Testis (tissue), 3 donors: ENCODE measurements around the gene GAL3ST3. TPM values are rescaled to one million over a fixed set of nuclear protein-coding genes. Genes with fewer than 3 reads are reported as not detected.
A peak's percentile ranks its signal among the peaks of the same experiment; 100 is the strongest.

ENCODE experiments used
- DNase-seq: peaks from one replicate; pipeline ENCODE4 v3.0.0-alpha.2; 2019
- H3K27ac ChIP-seq, 2 donors: fragments of 200-600 bp; sonication (generic); one replicate each; pipeline ENCODE4 v1.5.1; 2019
- H3K27me3 ChIP-seq: fragments of 200-600 bp; sonication (generic); one replicate; pipeline ENCODE4 v1.5.1; 2019
- H3K36me3 ChIP-seq: fragments of 200-600 bp; sonication (generic); one replicate; pipeline ENCODE4 v1.5.1; 2017; ENCODE audit warnings: low read depth; ENCODE audit errors: missing control alignments
- H3K4me1 ChIP-seq: fragments of 200-600 bp; sonication (generic); one replicate; pipeline ENCODE4 v1.5.1; 2019
- H3K4me3 ChIP-seq, 2 donors: fragments of 200-600 bp; sonication (generic); one replicate each; pipeline ENCODE4 v1.5.1; 2017 to 2019
- H3K9me3 ChIP-seq: fragments of 200-600 bp; sonication (generic); one replicate; pipeline ENCODE4 v1.5.1; 2017
- CTCF ChIP-seq, 3 experiments: fragments of 450-650 bp in 2 of 3; fragments of 200-600 bp in 1 of 3; sonication (generic) in 1 of 3; IDR thresholded peaks; one replicate each; pipeline ENCODE4 v1.5.1; 2016 to 2019; ENCODE audit warnings: antibody characterized with exemption in 3 of 3, mild to moderate bottlenecking in 2 of 3, moderate library complexity in 1 of 3
- POLR2A ChIP-seq: fragments of 450-650 bp; IDR thresholded peaks from one replicate; pipeline ENCODE4 v1.6.1; 2017; ENCODE audit warnings: antibody characterized with exemption, mild to moderate bottlenecking, moderate library complexity
- WGBS, 2 donors: methylation state at CpG; one replicate each; pipeline ENCODE4 v1.1.5; 2018; 5-methylcytosine and 5-hydroxymethylcytosine counted together
- intact Hi-C: fragments of 100-400 bp; cut with DNase I; formaldehyde crosslinking; loops from one replicate; pipeline ENCODE4 v1.15.1; 2023; ENCODE audit warnings: low total_unique reads
- polyA plus RNA-seq: library from polyadenylated mRNA; stranded (reverse); fragments of 350-450 nt; fragmentation: Illumina TruSeq; extraction: RNeasy Lipid Tissue Mini Kit (QIAGEN cat#74804); gene quantifications from one replicate; pipeline ENCODE4 v1.2.3, GENCODE V29; 2014; ENCODE audit warnings: low read depth, low replicate concordance; ENCODE audit not compliant: insufficient read depth
- total RNA-seq, 2 donors: library from RNA; depleted of rRNA; stranded (reverse); fragments of >200 nt; gene quantifications; one replicate each; pipeline ENCODE4 v1.2.3, GENCODE V29; 2016

The GAL3ST3 gene
- total and polyA plus RNA-seq, 3 donors from 2014 or later, result 0.84 to 4.0 (median 2.0) TPM

- no peaks in the 10 kb centered on the region for H3K36me3 ChIP-seq
- TF ChIP-seq CTCF (IDR thresholded peaks at IDR 0.05) (no peak), POLR2A (peak; percentile 41)
- WGBS, 2 donors, result 0 to 1% methylated on average over 25 to 62 of the region's 84 CpGs
- intact Hi-C loops, result no loop called here
- peaks cover 37% of the 10 kb centered on the region for H3K4me1 ChIP-seq
- no peaks in the 10 kb centered on the region for H3K9me3 ChIP-seq
- H3K27me3 ChIP-seq, result no peaks in the 10 kb centered on the region
- DNase-seq, result peak; percentile 99
- H3K27ac ChIP-seq, result peak within 1 kb of the TSS; percentile 80 to 85
- peak within 1 kb of the TSS; percentile 79 to 96 for H3K4me3 ChIP-seq
These were observed 3.1 kb upstream of the GAL3ST3 start, which contains the start of gene SF3B2 for GRCh38 chr11:66051766-66052663. SF3B2 (plus strand) TSS chr11:66052364; CDS start chr11:66052385, 21 bp downstream.

GRCh38 chr11:66051371-66051765, 2.4 kb upstream of the GAL3ST3 start:
- TF ChIP-seq CTCF (IDR thresholded peaks at IDR 0.05), result no peak
- no peak for TF ChIP-seq POLR2A
- no peaks in the 10 kb centered on the region for H3K27me3 ChIP-seq
- H3K9me3 ChIP-seq, result no peaks in the 10 kb centered on the region
- DNase-seq, result no peak
- peaks cover 37% of the 10 kb centered on the region for H3K4me1 ChIP-seq
- H3K27ac ChIP-seq, result peak overlapping the region; percentile 80 to 85
- WGBS, 2 donors, result 11 to 15% methylated on average over 12 of the region's 12 CpGs
- peak overlapping the region; percentile 79 to 96 for H3K4me3 ChIP-seq
- intact Hi-C loops, result no loop called here
- no peaks in the 10 kb centered on the region for H3K36me3 ChIP-seq

GRCh38 chr11:66050581-66051231, 1.7 kb upstream of the GAL3ST3 start:
- peaks cover 37% of the 10 kb centered on the region for H3K4me1 ChIP-seq
- no peak for DNase-seq
- peak overlapping the region in 1 of 2 donors; percentile 85 for H3K27ac ChIP-seq
- H3K36me3 ChIP-seq, result no peaks in the 10 kb centered on the region
- H3K4me3 ChIP-seq, result no peak overlapping the region
- TF ChIP-seq POLR2A (no peak), CTCF (IDR thresholded peaks at IDR 0.05) (no peak)
- no peaks in the 10 kb centered on the region for H3K27me3 ChIP-seq
- intact Hi-C loops, result no loop called here
- no peaks in the 10 kb centered on the region for H3K9me3 ChIP-seq
- WGBS, 2 donors, result 48 to 49% methylated on average over 5 of the region's 5 CpGs

- no peak for DNase-seq
- TF ChIP-seq POLR2A (no peak), CTCF (IDR thresholded peaks at IDR 0.05) (no peak)
- Histone ChIP-seq H3K27ac (no peak overlapping the region), H3K4me1 (peaks cover 18% of the 10 kb centered on the region), H3K27me3 (no peaks in the 10 kb centered on the region), H3K4me3 (no peak overlapping the region), H3K9me3 (no peaks in the 10 kb centered on the region), H3K36me3 (no peaks in the 10 kb centered on the region)
- intact Hi-C loops, result no loop called here
- 69 to 78% methylated on average over 5 to 11 of the region's 11 CpGs for WGBS, 2 donors
These were observed 1.2 kb downstream of the GAL3ST3 start for GRCh38 chr11:66047541-66048365.
